Stimulated activated CD4-positive, alpha-beta T cell treated with anti-CD3 and anti-CD28 coated beads, Interleukin-12 subunit alpha, Interleukin-12 subunit beta, amount 100 ng/mL, for 48 hours (primary cell): ENCODE measurements around the gene CEP192.
"Not testable (repeated sequence)": the region's sequence is repeated elsewhere in the genome, so short reads cannot be mapped to it uniquely, and the experiment has no call there.

ENCODE experiments used
- DNase-seq, 3 donors: peaks; one replicate each; pipeline ENCODE4 v3.0.0-alpha.2; 2020; ENCODE audit warnings: low read depth in 2 of 3, low spot score in 1 of 3

Gene CEP192

GRCh38 chr18:12989397-12990122 lies 1.6 kb upstream of the CEP192 start:
- no peak for DNase-seq

DNA sequence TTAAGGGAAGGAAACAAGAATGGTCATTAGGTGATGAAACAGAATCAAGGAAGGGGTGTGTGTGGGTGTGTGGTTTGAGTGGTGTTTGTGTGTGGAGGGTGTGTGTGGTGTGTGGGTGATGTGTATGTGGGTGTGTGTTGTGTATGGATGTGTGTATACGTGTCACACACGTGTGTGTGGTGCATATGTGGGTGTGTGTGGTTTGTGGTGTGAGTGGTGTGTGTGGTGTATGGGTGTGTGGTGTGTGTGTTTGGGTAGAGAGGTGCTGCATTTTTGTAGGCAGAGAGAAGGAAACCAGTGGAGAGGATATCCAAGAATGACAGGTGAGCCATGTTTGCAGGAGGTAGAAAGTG lies 1.1 kb upstream of the CEP192 start:
- DNase-seq: peak; percentile 28 to 34 (median 33)

DNA sequence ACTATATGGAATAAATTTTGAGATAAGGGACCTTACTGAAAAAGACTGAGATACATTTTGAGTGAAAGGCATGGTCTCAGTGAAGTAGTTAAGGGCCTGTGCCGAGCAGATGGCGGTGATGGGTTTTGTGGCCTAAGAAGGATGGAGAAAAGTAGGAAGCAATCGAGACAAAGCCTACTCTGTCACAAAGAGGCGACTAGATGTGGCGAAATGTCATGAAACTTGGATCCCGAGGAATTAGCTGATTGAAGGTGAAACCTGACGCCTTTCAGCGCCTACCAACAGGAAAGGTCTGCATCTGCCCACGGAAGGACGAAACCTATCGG lies 558 bp upstream of the CEP192 start:
- no peak for DNase-seq

DNA sequence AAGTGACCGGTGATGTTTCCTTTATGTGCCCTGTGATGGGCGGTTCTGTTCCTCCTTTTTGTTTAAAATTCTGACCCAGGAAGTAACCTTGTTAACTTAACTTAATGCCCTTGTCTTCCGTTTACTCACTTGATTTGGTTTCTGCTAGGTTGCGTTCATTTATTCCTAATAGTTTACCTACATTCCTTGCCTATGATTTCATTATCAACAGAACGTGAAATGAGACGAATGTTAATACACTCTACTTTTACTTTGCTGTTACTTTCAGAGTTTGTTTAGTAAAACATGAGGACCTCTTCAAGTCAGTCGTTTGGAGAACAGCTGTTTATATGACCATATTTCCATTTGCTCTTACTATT lies 638 bp downstream of the CEP192 start:
- no peak for DNase-seq

GRCh38 chr18:12993439-12993838 lies 2.3 kb downstream of the CEP192 start:
- DNase-seq: no peak

DNA sequence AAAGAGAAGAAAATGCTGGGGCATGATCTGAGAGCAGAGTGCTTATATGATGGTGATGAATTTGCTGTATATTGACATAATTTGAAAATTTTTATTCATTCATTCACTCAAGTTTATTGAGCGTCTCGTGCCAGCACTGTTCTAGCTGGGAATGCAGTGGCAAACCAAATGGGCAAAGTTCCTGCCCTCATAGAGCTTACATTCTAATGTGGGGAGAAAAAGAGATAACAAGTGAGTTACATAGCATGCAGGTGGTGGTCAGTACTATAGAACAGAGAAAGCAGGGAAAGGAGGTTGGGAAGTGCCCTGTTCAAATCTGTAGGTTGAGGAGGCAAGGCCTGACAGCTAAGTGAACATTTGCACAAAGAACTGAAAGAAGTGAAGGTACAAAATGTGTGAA lies 4.3 kb downstream of the CEP192 start:
- DNase-seq: no peak

GRCh38 chr18:12995952-12996477 lies 4.9 kb downstream of the CEP192 start:
- no peak for DNase-seq

GRCh38 chr18:12996661-12997292 lies 5.6 kb downstream of the CEP192 start:
- no peak for DNase-seq

GRCh38 chr18:12997330-12997729 lies 6.2 kb downstream of the CEP192 start:
- DNase-seq: not testable (repeated sequence)

DNA sequence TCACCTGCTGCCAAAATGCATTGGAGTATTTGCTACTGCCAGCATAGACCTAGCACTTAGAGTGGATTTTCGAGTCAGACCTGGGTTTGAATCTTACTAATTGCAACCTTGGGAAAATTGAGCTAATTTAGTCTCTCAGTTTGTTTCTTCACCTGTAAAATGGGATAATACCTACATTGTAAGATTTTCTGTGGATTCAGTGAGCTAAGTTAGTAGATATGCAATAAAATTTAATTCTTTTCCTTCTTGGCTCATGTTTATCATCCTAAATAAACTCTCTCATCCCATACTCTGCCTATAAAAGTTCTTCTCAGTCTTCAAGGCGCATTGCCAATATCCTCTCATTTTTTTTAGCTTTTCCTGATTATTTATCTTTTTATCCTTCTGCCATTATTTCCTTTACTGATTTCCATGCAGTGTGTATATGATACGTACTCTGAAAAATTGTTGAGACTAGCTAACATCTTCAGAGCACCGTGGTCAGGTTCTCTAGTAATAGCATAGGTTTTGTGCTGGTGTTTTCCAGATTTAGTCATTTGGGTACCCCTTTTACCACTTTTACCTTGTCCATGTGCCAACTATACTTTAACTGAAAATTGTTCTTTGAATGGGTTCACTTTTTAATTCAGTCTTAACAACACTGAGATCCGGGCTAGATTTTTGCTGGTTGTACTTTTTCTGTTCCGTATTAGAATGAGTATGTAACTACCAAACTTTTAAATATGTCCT lies 7.3 kb downstream of the CEP192 start:
- no peak for DNase-seq

DNA sequence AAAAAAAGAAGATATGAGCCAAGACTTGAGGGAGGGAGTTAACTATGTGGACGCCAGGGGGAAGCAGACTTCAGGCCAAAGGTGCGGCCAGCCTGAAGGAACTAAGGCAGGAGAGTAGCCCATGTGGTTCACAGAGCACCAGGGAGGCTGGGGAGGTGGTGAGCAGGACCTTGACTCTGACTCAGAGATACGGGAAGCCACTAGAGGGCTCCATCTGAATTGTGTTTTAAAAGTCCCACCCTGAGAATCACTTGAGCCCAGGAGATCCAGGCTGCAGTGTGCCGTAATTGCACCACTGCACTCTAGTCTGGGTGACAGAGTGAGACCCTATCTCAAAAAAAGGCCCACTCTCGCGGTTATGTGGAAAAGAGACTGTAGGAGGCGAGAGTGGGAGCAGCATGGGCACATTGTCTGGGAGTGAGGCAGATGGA lies 12.3 kb downstream of the CEP192 start:
- no peak for DNase-seq

DNA sequence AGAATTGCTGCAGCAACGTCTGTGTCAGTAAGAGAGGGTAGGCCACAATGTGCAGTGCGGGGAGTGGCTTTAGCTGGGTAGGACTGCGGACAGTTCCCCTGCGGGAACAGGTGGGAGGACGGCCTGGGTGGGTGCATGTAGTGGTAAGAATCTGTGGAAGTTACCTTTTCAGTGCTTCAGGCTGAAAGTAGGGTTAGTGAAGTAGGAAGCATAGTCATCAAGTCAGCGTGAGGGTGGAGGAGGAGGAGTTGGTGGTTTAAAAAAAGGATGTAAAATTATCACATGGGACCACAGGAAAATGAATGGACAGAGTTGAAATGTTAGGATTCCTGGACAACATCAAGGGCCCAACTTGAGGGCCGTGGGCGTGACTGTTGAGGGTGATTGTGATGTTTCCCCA lies 13.2 kb downstream of the CEP192 start:
- DNase-seq: no peak

GRCh38 chr18:13005289-13005688 lies 14.1 kb downstream of the CEP192 start:
- DNase-seq: no peak

DNA sequence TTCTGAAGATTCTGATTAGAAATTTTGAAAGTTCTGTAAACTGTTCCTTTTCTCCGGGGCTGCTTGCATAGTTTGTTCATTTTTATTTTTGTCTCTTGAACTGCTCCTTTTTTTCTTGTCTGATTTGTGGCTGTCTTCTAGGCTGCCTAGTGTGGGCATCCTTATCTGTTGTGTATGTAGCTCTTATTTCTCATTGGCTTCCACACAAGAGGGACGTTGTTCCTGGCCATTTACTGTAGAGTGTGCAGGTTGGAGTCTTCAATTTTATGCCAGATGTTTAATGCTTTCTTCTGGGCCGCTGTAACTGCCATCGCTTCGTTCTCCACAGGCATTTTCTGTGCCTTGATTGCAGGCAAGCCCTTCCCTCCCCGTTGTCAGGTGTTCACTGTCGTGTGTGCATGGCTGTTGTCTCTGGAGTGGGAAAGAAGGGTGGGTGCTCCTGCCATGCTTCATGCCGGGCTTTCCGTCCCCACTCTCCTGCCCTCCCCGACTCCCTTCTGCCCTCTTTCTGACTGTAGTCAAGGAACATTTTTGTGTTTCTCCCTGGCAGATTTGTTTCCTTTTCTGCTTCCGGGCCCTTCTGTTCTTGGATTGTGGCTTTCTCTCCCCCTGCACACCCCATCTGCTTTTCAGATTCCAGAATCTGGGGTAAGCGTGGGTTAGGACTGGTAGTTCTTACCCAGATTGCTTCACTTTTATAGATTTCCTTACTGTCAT lies 15.5 kb downstream of the CEP192 start:
- no peak for DNase-seq

GRCh38 chr18:13007248-13007560 lies 16.0 kb downstream of the CEP192 start:
- no peak for DNase-seq

GRCh38 chr18:13011719-13012118 lies 20.6 kb downstream of the CEP192 start:
- no peak for DNase-seq

GRCh38 chr18:13014232-13014631 lies 23.1 kb downstream of the CEP192 start:
- DNase-seq: no peak

DNA sequence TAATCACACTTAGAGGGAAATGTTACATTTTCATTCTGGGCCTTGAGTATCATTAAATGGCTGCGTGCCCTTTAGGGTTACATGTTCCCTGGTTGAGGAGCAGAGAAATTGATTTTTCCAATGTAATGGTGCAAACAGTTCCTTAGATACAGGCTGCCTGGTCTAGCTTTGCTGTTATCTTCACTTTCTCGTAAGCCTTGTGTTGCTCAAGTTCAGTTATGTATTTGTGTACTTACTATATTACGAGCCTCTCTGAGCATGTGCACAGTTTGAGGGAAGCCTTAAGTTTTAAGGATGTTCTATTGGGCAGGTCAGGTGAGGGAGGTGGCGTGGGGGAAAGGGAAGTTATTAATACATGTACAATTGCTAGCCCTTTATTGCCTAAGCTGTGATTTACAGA lies 23.7 kb downstream of the CEP192 start:
- no peak for DNase-seq

DNA sequence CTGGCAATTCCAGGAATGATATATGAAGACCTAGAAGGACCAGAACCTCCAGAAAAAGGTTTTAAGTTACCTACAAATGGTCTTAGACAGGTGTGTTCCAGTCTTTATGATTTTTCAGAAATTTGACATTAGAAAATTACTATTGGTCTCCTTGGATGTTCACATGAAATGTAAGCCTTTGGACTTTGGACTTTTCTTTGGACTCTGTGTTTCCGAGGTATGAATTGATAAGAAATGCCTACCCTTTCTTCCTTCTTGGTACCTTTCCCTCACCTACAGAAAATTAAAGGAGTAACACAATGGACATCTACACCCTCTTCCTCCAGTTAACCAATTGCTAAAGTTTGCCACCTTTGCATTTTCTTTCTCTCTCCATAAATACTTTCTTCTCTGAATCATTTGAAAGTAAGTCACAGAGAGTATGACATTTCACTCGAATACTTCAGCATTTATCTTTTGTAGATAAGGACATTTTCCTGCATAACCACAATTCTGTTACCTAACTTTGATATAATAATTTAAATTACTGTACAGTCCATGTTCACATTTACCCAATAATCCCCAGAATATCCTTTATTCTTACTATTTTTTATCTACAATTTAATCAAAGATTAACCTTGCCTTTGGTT lies 26.2 kb downstream of the CEP192 start:
- DNase-seq: no peak

GRCh38 chr18:13018374-13018773 lies 27.2 kb downstream of the CEP192 start:
- DNase-seq: no peak

- no peak for DNase-seq
Observed at GRCh38 chr18:13019301-13019700, 28.1 kb downstream of the CEP192 start.
